Renal cortical epithelial cell (primary cell): Measurements from ENCODE around the gene GUCY1A2. TPM values are rescaled to one million over a fixed set of nuclear protein-coding genes. Genes with fewer than 3 reads are reported as not detected.

ENCODE experiments used
- DNase-seq: peaks from one replicate; pipeline ENCODE4 v3.0.0-alpha.2; 2011; ENCODE audit warnings: low read depth
- total RNA-seq: library from RNA; depleted of rRNA; stranded (reverse); fragments of >200 nt; gene quantifications from 2 replicates; pipeline ENCODE4 v1.2.3, GENCODE V29; 2014

The GUCY1A2 gene
- total RNA-seq, 1 donor from 2014 or later: 0.99 TPM

- no peak for DNase-seq
These were observed 361.6 kb downstream of the GUCY1A2 start for GRCh38 chr11:106656646-106657045.

- DNase-seq: peak; percentile 63
These were observed 373.5 kb downstream of the GUCY1A2 start for GRCh38 chr11:106644824-106645223.

GRCh38 chr11:106642331-106642730, 375.9 kb downstream of the GUCY1A2 start:
- DNase-seq: no peak

- no peak for DNase-seq
These were observed 386.0 kb downstream of the GUCY1A2 start for GRCh38 chr11:106632283-106632682.

- DNase-seq: no peak
These were observed 390.6 kb downstream of the GUCY1A2 start for GRCh38 chr11:106627694-106628093.

- DNase-seq: no peak
These were observed 392.7 kb downstream of the GUCY1A2 start for GRCh38 chr11:106625566-106625965.

GRCh38 chr11:106624377-106624776, 393.9 kb downstream of the GUCY1A2 start:
- DNase-seq: no peak
